ENCODE data around the gene PCMT1. TPM values are rescaled to one million over a fixed set of nuclear protein-coding genes. Genes with fewer than 3 reads are reported as not detected.
"Not testable (repeated sequence)": the region's sequence is repeated elsewhere in the genome, so short reads cannot be mapped to it uniquely, and the experiment has no call there.

The PCMT1 gene
- total RNA-seq, 1 donor from 2014 or later = 83.4 TPM

GRCh38 chr6:149843051-149843633, 93.6 kb downstream of the PCMT1 start:
- no peak for TF ChIP-seq CTCF (IDR thresholded peaks at IDR 0.05)
- Mint-ChIP-seq H3K27me3 (ENCODE audit: low read depth) (no peaks in the 10 kb centered on the region), H3K36me3 (ENCODE audit: low read depth) (peaks cover 9% of the 10 kb centered on the region), H3K4me3 (ENCODE audit: unreplicated experiment) (no peak overlapping the region), H3K27ac (ENCODE audit: unreplicated experiment) (no peak overlapping the region), H3K4me1 (ENCODE audit: low read depth) (peaks cover 57% of the 10 kb centered on the region), H3K9me3 (ENCODE audit: low read depth) (no peaks in the 10 kb centered on the region)
- DNase-seq (ENCODE audit: low spot score) = no peak

GRCh38 chr6:149844036-149844435, 94.5 kb downstream of the PCMT1 start:
- not testable (repeated sequence) for H3K4me3 Mint-ChIP-seq (ENCODE audit: unreplicated experiment); H3K9me3 Mint-ChIP-seq (ENCODE audit: low read depth); H3K27me3 Mint-ChIP-seq (ENCODE audit: low read depth); DNase-seq (ENCODE audit: low spot score)
- Mint-ChIP-seq H3K27ac (ENCODE audit: unreplicated experiment) (peak overlapping the region; percentile 79), H3K4me1 (ENCODE audit: low read depth) (peaks cover 61% of the 10 kb centered on the region), H3K36me3 (ENCODE audit: low read depth) (peaks cover 11% of the 10 kb centered on the region)

GRCh38 chr6:149844480-149844879, 94.9 kb downstream of the PCMT1 start:
- no peak for DNase-seq (ENCODE audit: low spot score)
- Mint-ChIP-seq H3K4me3 (ENCODE audit: unreplicated experiment) (no peak overlapping the region), H3K27me3 (ENCODE audit: low read depth) (no peaks in the 10 kb centered on the region), H3K9me3 (ENCODE audit: low read depth) (no peaks in the 10 kb centered on the region), H3K36me3 (ENCODE audit: low read depth) (peaks cover 9% of the 10 kb centered on the region), H3K27ac (ENCODE audit: unreplicated experiment) (peak overlapping the region; percentile 79), H3K4me1 (ENCODE audit: low read depth) (peaks cover 61% of the 10 kb centered on the region)
- TF ChIP-seq CTCF (IDR thresholded peaks at IDR 0.05) = no peak

GRCh38 chr6:149845549-149845948, 96.0 kb downstream of the PCMT1 start:
- Mint-ChIP-seq H3K27me3 (ENCODE audit: low read depth) (no peaks in the 10 kb centered on the region), H3K27ac (ENCODE audit: unreplicated experiment) (peak overlapping the region; percentile 83), H3K9me3 (ENCODE audit: low read depth) (no peaks in the 10 kb centered on the region), H3K36me3 (ENCODE audit: low read depth) (peaks cover 11% of the 10 kb centered on the region), H3K4me1 (ENCODE audit: low read depth) (peaks cover 60% of the 10 kb centered on the region), H3K4me3 (ENCODE audit: unreplicated experiment) (no peak overlapping the region)
- no peak for DNase-seq (ENCODE audit: low spot score)
- no peak for TF ChIP-seq CTCF (IDR thresholded peaks at IDR 0.05)

GRCh38 chr6:149846321-149846720, 96.8 kb downstream of the PCMT1 start:
- Mint-ChIP-seq H3K27me3 (ENCODE audit: low read depth) (no peaks in the 10 kb centered on the region), H3K9me3 (ENCODE audit: low read depth) (no peaks in the 10 kb centered on the region), H3K4me3 (ENCODE audit: unreplicated experiment) (no peak overlapping the region), H3K27ac (ENCODE audit: unreplicated experiment) (peak overlapping the region; percentile 83), H3K4me1 (ENCODE audit: low read depth) (peaks cover 56% of the 10 kb centered on the region), H3K36me3 (ENCODE audit: low read depth) (peaks cover 13% of the 10 kb centered on the region)
- no peak for TF ChIP-seq CTCF (IDR thresholded peaks at IDR 0.05)
- DNase-seq (ENCODE audit: low spot score) = no peak

- Mint-ChIP-seq H3K27me3 (ENCODE audit: low read depth) (no peaks in the 10 kb centered on the region), H3K9me3 (ENCODE audit: low read depth) (no peaks in the 10 kb centered on the region), H3K4me3 (ENCODE audit: unreplicated experiment) (no peak overlapping the region), H3K27ac (ENCODE audit: unreplicated experiment) (peak overlapping the region; percentile 93), H3K36me3 (ENCODE audit: low read depth) (peaks cover 8% of the 10 kb centered on the region), H3K4me1 (ENCODE audit: low read depth) (peaks cover 72% of the 10 kb centered on the region)
- no peak for TF ChIP-seq CTCF (IDR thresholded peaks at IDR 0.05)
- no peak for DNase-seq (ENCODE audit: low spot score)
Measured at GRCh38 chr6:149847939-149848267, 98.4 kb downstream of the PCMT1 start.

- H3K4me3 Mint-ChIP-seq (ENCODE audit: unreplicated experiment); H3K36me3 Mint-ChIP-seq (ENCODE audit: low read depth); H3K9me3 Mint-ChIP-seq (ENCODE audit: low read depth); DNase-seq (ENCODE audit: low spot score); H3K27me3 Mint-ChIP-seq (ENCODE audit: low read depth): not testable (repeated sequence)
- Mint-ChIP-seq H3K4me1 (ENCODE audit: low read depth) (peaks cover 72% of the 10 kb centered on the region), H3K27ac (ENCODE audit: unreplicated experiment) (peak overlapping the region; percentile 93)
Measured at GRCh38 chr6:149848343-149848742, 98.8 kb downstream of the PCMT1 start.
